CD4-positive, alpha-beta T cell treated with Interleukin-17A for 1 hour (primary cell): ENCODE data around the gene DCX.

Source experiments
- DNase-seq: peaks from one replicate; pipeline ENCODE4 v3.0.0-alpha.2; 2020

The DCX gene

GRCh38 chrX:111411983-111412382 is at the start of gene DCX:
TSS of gene DCX (minus strand) at chrX:111412192. CDS start at chrX:111410398, 1,794 bp downstream.
- no peak for DNase-seq

GRCh38 chrX:111460607-111461006 is 48.6 kb upstream of the DCX start:
- no peak for DNase-seq

- DNase-seq: no peak
Measured at GRCh38 chrX:111447298-111447697, 35.3 kb upstream of the DCX start.

GRCh38 chrX:111445485-111445884 is 33.5 kb upstream of the DCX start:
- DNase-seq: peak; percentile 33

GRCh38 chrX:111444881-111445280 is 32.9 kb upstream of the DCX start:
- DNase-seq: no peak

GRCh38 chrX:111443946-111444345 is 32.0 kb upstream of the DCX start:
- DNase-seq: no peak

- no peak for DNase-seq
Measured at GRCh38 chrX:111442791-111443190, 30.8 kb upstream of the DCX start.

GRCh38 chrX:111435469-111435868 is 23.5 kb upstream of the DCX start:
- no peak for DNase-seq

- no peak for DNase-seq
Measured at GRCh38 chrX:111431001-111431400, 19.0 kb upstream of the DCX start.

GRCh38 chrX:111411557-111411956 is 435 bp downstream of the DCX start:
- DNase-seq: no peak

GRCh38 chrX:111410590-111411078 is 1.4 kb downstream of the DCX start:
- DNase-seq: no peak

GRCh38 chrX:111409326-111409725 is 2.7 kb downstream of the DCX start:
- DNase-seq: no peak

- no peak for DNase-seq
Measured at GRCh38 chrX:111407948-111408347, 4.0 kb downstream of the DCX start.

- DNase-seq: no peak
Measured at GRCh38 chrX:111402344-111402743, 9.6 kb downstream of the DCX start.

GRCh38 chrX:111395149-111395548 is 16.8 kb downstream of the DCX start:
- no peak for DNase-seq

- no peak for DNase-seq
Measured at GRCh38 chrX:111394569-111394968, 17.4 kb downstream of the DCX start.

- no peak for DNase-seq
Measured at GRCh38 chrX:111387470-111388070, 24.4 kb downstream of the DCX start.

- no peak for DNase-seq
Measured at GRCh38 chrX:111386615-111387233, 25.3 kb downstream of the DCX start.

GRCh38 chrX:111386077-111386476 is 25.9 kb downstream of the DCX start:
- no peak for DNase-seq

- DNase-seq: no peak
Measured at GRCh38 chrX:111382277-111382676, 29.7 kb downstream of the DCX start.

- no peak for DNase-seq
Measured at GRCh38 chrX:111376897-111377578, 35.0 kb downstream of the DCX start.

- no peak for DNase-seq
Measured at GRCh38 chrX:111376486-111376885, 35.5 kb downstream of the DCX start.

- DNase-seq: no peak
Measured at GRCh38 chrX:111375747-111376146, 36.2 kb downstream of the DCX start.

GRCh38 chrX:111372086-111372485 is 39.9 kb downstream of the DCX start:
- no peak for DNase-seq
